Effector CD4-positive, alpha-beta T cell (primary cell): ENCODE results near the gene FOXF2.

Source experiments
- DNase-seq: peaks from one replicate; pipeline ENCODE4 v3.0.0-alpha.2; 2020

Gene FOXF2

DNA sequence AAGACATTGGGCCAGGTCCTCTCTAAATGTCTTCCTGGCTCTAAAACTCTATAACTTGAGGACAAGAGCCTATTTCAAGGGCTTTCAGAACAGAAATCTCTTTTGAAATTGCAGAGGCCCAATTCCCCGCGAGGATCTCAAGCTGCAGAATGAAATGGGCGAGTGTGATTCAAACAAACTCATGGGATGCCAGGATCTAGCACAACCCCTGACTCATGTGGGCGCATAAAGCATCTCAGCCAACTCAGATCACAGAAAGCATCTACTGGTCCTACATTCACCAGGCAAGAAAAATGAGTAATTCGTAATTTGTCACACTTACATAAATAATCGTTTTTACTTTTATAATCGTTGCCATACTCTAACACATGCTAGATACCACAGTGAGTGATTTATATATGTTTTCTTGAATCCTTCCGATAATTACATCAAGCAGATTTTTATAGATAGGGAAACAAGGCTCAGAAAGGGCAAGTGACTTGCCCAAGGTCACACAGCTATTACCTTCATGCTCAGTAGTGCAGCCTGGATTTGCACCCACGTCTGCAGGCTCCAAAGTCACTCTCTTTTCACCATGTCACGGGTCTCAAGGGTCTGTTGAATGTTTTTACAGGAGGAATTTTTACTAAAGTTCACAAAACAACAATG lies 26.2 kb downstream of the FOXF2 start:
- DNase-seq = no peak

DNA sequence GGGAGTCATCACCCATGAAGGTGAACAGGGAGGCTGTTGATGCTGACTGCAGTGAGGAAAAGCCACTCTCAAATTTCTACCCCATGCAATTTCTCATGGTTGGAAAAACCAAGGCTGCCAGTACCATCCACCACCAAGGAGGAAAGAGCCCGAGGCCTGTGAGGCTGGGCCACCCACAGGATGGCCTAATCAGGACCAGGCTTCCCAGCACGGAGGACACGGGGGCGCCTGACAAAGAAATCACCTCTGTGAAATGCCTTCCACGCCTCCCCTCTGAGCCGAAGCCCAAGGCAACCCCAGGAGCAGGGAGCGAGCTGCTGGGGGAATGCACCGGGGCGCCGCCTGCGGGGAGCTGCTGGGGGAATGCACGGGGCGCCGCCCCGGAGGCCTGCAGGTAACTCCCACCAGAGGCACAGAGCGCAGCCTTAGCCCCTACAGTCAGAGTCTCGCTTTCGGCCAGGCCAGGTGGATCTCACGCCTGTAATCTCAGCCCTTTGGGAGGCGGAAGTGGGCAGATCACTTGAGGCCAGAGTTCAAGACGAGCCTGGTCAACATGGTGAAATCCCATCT lies 26.9 kb downstream of the FOXF2 start:
- DNase-seq = no peak

DNA sequence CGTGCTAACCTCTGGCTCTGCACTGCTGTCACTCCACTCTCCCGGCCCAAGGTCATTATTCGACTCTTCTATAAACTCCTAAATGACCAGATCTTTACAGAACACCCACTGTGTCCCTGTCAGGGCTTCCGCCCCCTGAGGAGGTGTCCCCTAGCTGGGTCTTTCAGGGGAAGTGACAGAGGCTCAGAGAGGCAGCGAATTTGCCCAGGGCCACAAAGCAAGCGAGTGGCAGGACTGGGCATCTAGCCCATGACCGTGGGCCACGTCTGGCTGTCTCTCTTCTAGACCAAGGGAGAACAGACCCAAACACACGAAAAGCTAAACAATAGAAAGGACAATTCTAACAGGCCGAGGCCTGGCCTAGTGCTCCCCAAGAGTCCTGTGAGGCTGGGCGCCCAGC lies 27.4 kb downstream of the FOXF2 start:
- no peak for DNase-seq

DNA sequence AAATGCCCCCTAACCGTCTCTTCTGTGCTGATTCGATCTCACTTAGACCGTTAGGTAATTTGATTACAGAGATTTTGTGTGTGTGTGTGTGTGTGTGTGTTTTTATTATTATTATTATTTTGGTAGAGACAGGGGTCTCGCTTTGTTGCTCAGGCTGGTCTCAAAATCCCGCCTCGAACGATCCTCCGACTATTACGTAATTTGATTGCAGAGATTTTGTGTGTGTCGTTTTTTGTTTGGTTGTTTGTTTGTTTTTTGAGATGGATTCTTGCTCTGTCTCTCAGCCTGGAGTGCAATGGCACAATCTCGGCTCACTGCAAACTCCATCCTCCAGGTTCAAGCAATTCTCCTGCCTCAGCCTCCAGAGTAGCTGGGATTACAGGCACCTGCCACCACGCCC lies 28.3 kb downstream of the FOXF2 start:
- DNase-seq = no peak

DNA sequence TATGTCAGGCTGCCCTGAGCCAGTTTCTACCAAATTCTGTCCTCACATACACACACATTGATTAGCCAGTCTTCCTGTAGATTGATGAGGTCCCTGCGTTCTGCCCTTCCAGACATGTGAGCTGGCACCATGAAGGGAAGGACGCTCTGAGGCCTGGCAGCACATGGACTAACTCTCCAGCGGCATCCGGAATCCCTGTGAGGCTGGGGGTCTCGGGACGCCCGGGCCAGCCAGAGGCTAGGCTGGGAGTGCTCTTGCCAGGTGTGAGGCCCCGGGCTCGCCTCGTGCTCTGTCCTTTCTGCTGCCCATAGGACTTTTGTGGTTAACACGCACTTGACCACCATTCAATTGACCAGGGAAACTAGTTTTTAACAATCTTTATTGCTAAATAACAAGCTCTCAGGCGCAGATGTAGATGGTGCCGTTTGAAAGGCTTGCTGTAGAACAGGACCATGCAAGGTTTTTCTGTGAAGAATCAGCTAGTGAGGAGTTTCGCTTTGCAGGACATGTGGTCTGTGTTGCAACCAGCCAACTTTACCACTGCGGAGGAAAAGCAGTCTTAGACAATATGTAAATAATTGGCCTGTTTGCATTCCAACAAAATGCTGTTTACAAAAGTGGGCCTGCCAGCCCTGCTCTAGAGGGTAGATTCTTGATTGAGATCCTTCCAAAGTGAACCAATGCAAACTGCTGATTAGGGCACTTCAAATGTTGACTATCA lies 29.3 kb downstream of the FOXF2 start:
- DNase-seq = no peak

DNA sequence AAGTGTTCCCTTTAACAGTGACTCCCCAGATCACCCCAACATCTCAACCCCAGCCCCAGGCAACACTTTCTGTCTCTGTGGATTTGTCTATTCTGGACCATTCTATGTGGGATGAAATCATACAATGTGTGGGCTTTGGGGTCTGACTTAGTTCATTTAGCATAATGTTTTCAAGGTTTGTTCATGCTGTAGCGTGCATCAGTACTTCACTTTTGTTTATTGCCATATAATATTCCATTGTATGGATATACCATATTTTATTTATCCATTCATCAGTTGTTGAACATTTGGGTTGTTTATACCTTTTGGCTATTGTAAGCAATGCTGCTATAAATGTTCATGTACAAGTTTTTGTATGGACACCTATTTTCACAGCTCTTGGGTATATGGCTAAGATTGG lies 31.0 kb downstream of the FOXF2 start:
- no peak for DNase-seq

DNA sequence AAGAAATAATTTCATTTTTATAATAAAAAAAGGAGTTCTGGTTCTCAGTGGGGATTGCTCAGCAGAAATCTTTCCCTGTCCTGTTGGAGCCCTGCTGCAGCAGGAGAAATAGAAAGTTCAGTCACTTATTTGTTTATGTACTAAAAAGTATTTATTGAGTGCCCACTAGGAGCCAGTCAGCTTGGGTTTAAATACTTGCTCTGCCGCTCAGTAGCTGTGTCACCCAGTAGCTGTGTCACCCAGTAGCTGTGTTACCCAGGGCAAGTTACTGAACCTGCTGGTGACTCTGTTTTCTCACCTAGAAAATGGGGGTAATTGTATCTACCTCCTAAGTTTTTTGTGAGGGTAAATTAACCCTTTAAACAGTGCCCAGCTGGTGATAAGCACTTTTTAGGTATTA lies 32.9 kb downstream of the FOXF2 start:
- DNase-seq = no peak

DNA sequence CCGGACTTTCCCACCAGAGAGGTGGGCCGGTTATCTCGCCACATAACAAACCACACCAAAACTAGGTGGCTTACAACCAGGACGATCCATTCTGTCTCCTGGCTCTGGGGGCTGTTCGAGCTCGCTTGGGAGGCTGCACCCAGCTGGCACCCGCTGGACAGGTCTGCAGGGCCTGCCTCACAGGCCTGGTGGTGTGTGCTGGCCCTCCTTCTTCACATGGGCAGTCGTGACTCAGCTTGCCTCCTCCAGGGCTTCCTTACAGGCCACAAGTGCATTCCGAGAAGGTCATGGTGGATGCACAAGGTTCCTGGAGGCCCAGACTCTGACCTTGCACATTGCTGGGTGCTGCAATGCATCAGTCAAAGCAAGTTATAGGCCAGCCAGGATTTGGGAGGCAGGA lies 34.2 kb downstream of the FOXF2 start:
- DNase-seq = no peak

DNA sequence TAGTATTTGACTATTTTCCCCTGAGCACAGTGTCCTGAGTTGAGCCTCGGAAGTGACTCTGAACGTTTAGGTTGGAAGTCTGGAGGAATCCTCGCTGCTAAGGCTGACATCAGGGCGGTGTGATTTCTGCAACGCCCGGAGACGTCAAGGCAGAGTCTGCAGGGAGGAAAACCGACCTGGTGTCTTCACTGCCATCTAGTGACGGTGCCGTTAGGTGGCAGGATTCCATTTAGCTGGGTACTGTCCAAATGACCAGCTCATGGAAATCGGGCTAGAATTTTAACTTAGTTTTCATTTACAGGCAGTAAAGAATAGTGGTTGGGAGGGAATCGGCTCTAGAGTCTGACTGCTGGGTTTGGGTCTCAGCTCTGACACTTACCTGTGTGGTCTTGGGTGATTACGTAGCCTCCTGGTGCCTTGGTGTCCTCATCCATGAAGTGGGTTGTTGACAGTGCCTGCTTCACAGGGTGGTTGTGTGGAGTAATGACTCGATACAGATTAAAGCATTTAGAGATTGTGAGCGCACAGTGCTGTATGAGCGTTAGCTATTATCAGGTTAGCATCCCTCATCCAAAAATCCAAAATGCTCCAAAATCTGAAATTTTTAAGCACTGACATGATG lies 35.0 kb downstream of the FOXF2 start:
- DNase-seq = no peak

DNA sequence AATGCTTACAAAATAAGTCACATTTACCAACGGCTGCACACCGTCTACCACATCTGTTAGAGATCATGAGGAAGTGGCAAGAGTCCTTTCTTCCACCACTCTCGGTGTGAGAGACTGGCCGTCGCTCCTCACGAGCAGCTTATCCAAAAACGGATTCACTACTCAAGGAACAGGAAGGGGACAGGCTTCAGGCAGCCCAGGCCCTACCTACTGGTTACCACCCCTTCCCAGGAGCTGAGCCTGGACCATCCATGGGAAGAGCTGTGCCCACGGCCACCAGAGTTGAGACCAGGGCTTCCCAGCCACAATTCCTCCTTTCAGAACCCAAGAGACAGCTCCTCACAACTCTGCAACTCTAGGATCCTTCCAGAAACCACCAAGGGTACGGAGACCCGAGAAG lies 37.0 kb downstream of the FOXF2 start:
- DNase-seq = no peak

DNA sequence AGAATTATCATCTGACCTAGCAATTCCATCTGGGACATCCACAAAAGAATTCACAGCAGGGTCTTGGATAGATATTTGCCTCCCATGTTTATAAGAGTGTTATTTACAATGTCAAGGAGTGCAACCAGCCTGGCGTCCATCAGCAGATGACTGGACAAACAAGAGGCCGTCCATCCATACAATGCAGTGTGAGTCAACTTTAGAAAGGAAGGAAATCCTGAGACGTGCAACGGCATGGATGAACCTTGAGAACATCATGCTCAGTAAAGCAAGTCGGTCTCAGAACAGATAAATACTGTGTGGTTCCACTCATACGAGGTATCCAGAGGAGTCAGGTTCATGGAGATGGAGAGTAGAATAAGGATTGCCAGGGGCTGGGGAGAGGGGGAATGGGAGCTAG lies 46.4 kb downstream of the FOXF2 start:
- no peak for DNase-seq

DNA sequence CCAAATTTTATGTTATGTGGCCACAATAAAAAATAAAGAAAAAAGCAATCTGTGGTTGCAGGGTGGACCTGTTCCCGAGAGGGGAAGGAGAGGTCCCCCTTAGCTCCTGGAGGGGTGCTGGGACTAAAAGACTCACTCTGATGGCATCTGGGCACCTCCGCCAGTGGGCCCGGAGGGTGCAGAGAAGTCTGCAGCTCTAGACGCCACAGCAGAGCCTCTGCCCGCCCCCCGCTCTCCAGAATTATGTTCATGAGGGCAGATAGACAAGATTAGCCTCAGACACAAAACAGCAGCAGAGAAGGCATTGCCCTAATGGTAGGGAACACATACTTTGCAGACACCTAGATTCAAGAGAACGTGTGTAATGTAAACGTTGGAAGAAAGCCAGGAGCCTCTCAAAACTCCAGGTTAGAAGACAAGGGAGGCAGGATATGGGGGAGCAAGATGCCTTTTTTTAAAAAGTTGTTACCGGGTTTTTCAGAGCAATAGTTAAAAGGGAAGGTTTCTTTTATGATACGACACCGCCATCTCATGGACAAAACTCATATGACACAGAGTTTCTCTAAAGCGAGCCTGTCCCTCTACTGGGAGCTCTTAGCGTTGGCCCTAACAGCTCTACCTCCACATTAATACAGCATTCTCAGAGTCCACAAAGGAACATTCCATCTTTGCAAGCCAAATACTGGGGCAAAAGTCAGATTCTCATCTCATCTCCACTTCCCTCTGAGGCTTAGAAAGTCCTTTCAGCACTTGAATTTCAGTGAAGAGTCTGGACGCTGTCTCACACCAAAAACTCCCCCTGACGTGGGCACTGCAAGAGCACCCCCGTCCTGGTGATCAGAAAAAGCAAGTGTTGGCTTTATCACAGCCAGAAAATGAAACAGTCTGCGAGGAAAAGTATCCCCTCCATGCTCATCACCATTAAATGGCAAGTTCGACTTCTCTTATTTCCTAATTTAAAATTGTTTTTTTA lies 47.2 kb downstream of the FOXF2 start:
- peak; percentile 25 for DNase-seq

DNA sequence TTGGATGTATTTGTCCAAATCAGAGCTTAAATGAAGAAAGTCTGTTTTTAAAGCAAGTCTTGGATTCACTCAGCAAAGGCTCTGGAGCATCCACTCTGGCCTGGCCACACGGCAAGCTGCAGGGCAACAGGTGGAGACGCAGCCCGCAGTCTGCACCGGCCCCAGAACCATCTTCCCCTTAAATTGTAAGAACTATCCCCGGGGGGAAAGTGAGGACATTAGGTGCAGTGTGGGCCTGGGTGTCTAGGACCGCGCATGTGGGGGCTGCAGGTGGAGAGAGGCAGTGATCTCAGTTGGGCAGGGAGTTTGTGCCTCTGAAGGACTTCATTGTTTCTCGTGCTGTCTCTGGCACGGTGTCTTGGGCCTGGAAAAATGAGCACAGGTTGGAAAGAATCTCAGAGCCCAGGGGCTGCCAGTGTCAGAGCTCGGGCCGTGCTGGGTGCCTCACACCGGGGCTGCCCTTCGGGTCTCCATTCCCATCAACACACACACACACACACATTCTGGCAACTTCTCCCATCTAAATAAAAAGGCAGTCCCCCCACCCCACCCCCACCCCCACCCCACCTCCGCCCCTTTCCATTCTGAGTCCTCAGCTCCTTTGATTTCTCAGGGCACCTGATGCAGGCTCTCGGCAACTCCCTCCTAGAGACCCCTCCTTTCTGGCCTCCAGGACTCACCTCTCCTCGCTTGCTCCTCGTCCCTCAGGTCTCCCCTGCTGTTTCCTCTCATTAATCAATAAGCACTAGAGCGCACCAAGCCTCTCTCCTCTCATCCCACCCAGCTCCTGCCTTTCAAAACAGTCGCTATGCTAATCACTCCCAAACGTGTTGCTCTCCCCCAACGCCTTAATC lies 48.4 kb downstream of the FOXF2 start:
- DNase-seq = no peak

DNA sequence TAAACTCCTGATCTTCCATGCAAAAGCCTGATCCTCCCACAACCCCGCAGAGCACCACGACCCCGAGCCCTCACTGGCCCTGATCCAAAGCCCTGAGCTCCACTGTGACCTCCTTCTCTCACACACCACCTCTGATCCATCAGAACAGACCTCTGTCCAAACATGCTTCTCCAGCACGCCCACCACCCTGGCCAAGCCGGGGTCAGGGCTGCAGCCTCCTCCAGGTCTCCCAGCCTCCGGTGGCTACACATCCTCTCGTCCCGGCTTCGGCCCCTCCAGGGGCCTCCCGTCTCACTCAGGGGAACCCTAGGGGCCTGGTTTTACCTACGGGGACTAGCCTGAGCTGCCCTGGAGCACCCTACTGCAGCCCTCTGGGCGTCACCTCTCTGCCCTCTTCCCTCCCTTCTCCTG lies 49.1 kb downstream of the FOXF2 start:
- DNase-seq = no peak

DNA sequence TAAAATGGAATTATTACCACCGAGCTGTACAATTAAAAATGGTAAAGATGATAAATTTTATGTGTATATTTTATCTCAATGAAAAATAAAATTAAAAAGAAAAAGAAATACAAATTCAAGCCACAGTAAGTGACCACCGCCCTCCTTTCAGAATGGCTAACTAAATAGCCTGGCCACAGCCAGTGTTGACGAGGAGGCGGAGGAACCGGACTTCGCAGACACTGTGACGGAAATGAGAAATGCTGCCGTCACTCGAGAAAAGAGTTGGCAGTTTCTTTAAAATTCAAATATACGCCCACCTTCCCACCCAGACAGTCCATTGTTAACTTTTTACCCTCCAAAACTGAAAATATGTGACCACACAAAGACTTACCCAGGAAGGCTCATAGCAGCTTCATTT lies 50.0 kb downstream of the FOXF2 start:
- DNase-seq = no peak

DNA sequence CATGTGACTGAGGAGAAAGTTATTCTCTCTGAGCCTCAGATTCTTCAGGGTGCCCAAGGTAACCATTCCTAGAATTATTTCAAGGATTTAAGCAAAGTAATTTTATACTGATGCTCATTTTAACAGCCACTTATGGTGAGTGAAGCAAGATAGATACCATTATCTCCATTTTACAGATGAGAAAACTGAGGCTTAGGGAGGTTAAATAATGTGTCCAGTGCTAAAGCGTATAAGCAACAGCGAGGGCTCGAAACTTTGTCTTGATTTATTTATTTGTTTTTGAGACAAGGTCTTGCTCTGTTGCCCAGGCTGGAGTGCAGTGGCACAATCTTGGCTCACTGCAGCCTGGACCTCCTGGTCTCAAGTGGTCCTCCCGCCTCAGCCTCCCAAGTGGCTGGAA lies 53.6 kb downstream of the FOXF2 start:
- no peak for DNase-seq
